Body of pancreas (tissue), 4 donors: ENCODE measurements around the gene SLC11A1.

Source experiments
- CTCF ChIP-seq, 7 experiments: fragments of 450-650 bp in 4 of 7; fragments of 200-600 bp in 3 of 7; sonication (generic) in 3 of 7; IDR thresholded peaks; one replicate each; pipeline ENCODE4 v1.5.1; 2016 to 2019; ENCODE audit warnings: antibody characterized with exemption in 7 of 7
- POLR2A ChIP-seq, 3 donors: fragments of 450-650 bp; IDR thresholded peaks; one replicate each; pipeline ENCODE4 v1.6.1; 2016; ENCODE audit warnings: antibody characterized with exemption in 3 of 3, mild to moderate bottlenecking in 2 of 3

- TF ChIP-seq CTCF (IDR thresholded peaks at IDR 0.05) (no peak), POLR2A (IDR thresholded peaks at IDR 0.05) (no peak)
Observed at GRCh38 chr2:218394298-218395089, 12.4 kb downstream of the SLC11A1 start.
